RWPE1 (cell line): ENCODE results near the gene PAPPA.

Source experiments
- CTCF ChIA-PET: fragments of 350-600 bp; sonication (Branson Sonifier 250); formaldehyde crosslinking; extraction: SDS; loops from one replicate; lab custom pipeline; 2021; lab: Yijun Ruan, JAX
- POLR2A ChIA-PET: fragments of 400-600 bp; formaldehyde crosslinking; extraction: SDS; loops from one replicate; lab custom pipeline; 2020; ENCODE audit warnings: antibody characterized with exemption; ENCODE audit not compliant: low non-redundant PET; lab: Yijun Ruan, JAX
- DNase-seq: peaks from one replicate; pipeline ENCODE4 v3.0.0; 2012; ENCODE audit warnings: low spot score
- H3K27ac ChIP-seq: fragments of 450-650 bp; 2 replicates; pipeline ENCODE4 v1.5.1; 2017
- TF ChIP-seq, protein P1 (sequence below): fragments of 450-650 bp; conservative IDR thresholded peaks from 2 replicates; pipeline ENCODE4 v1.5.1; 2017; ENCODE audit warnings: low read depth, mild to moderate bottlenecking

Gene PAPPA

DNA sequence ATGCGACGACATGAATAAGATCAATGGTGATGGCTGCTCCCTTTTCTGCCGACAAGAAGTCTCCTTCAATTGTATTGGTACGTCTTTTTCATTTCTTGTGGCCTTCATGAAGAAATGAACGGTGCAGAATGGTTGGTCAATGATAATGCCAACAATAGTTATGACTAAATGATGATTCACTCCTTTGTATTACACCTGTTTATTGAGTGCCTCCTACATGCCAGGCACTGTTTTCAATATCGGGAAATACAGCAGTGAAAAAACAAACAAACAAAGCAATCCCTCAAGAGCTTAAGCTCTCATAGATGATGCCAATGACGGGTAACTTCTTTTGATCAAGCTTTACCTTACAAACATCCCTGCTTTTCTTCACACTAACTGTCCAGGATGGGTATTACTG, 117.7 kb downstream of the PAPPA start:
- no peak overlapping the region for H3K27ac ChIP-seq
- TF ChIP-seq, protein P1, sequence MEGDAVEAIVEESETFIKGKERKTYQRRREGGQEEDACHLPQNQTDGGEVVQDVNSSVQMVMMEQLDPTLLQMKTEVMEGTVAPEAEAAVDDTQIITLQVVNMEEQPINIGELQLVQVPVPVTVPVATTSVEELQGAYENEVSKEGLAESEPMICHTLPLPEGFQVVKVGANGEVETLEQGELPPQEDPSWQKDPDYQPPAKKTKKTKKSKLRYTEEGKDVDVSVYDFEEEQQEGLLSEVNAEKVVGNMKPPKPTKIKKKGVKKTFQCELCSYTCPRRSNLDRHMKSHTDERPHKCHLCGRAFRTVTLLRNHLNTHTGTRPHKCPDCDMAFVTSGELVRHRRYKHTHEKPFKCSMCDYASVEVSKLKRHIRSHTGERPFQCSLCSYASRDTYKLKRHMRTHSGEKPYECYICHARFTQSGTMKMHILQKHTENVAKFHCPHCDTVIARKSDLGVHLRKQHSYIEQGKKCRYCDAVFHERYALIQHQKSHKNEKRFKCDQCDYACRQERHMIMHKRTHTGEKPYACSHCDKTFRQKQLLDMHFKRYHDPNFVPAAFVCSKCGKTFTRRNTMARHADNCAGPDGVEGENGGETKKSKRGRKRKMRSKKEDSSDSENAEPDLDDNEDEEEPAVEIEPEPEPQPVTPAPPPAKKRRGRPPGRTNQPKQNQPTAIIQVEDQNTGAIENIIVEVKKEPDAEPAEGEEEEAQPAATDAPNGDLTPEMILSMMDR, result no peak
- DNase-seq, result no peak
- POLR2A ChIA-PET, result no interaction called here
- CTCF ChIA-PET, result no interaction called here

- no peak for DNase-seq
- POLR2A ChIA-PET, result no interaction called here
- CTCF ChIA-PET, result interaction anchor here (0.9 kb wide), 1 partner anchor 215 kb away, joined by 3 read pairs; no protein-coding TSS in a partner anchor
- no peak overlapping the region for H3K27ac ChIP-seq
- TF ChIP-seq, protein P1, result no peak
Measured at GRCh38 chr9:116271991-116272390, 118.4 kb downstream of the PAPPA start.

GRCh38 chr9:116274293-116274692, 120.7 kb downstream of the PAPPA start:
- H3K27ac ChIP-seq, result no peak overlapping the region
- TF ChIP-seq, protein P1, result no peak
- ChIA-PET POLR2A (no interaction called here), CTCF (interaction anchor here (1.0 kb wide), 1 partner anchor 11 kb away, joined by 3 read pairs; no protein-coding TSS in a partner anchor)
- no peak for DNase-seq

DNA sequence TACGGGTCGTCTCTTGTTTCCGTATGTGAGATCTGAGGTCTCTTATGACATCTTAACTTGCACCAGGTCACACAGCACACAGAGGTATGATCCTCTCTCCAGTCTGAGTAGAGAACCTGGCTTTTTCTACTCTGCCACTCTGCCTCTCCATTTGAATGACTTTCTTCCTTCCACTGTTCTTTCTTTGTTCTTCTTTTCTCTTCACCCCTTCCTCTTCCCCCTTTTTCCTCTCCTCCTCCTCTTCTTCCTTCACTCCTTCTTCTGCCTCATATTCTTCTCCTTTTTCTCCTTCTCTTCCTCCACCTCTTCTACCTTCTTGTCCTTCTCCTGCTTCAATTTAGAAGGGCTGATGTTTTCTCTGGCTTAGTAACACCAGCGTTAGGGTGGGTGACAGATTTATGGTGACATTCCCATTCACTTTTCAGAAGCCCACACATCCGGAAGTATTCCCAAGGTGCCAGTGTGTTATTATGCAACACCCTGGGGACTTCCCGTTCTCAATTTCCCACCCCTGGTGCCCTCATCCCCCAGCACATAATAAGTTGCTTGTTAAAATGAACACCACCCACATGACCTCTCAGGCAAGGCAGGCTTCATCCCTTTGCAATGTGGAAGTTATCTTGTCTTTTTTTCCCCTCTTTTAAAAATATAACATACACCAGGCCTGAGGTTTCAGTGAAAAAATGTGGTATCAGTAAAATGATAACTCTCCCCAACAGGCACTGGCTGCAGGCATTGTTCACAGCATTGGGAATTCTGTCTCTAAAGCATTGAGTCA, 122.0 kb downstream of the PAPPA start:
- no peak overlapping the region for H3K27ac ChIP-seq
- CTCF ChIA-PET, result interaction anchor here (1.0 kb wide), 1 partner anchor 13 kb away, joined by 3 read pairs; no protein-coding TSS in a partner anchor
- TF ChIP-seq, protein P1, result no peak
- no peak for DNase-seq
- POLR2A ChIA-PET, result no interaction called here

DNA sequence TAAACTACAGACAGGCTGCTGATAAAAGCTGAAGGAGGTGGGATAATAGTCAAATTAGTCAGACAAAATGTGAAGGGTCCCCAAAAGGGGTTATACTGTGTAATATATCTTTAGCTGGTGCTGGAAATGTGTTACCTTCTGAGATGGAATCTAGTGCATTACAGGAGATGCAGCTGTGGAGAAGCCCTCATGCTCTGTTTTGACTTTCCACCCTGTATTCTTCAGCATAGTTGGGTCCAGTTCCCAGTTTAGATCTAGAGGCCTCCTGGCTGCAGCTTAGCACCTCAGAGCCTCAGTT, 122.6 kb downstream of the PAPPA start:
- TF ChIP-seq, protein P1, result no peak
- ChIA-PET CTCF (no interaction called here), POLR2A (no interaction called here)
- no peak for DNase-seq
- H3K27ac ChIP-seq, result no peak overlapping the region

GRCh38 chr9:116276651-116277121, 123.1 kb downstream of the PAPPA start:
- POLR2A ChIA-PET, result no interaction called here
- no peak overlapping the region for H3K27ac ChIP-seq
- no peak for DNase-seq
- CTCF ChIA-PET, result no interaction called here
- TF ChIP-seq, protein P1, result no peak
